DND-41 (cell line): Measurements from ENCODE around the gene LY6G5C.

Source experiments
- ATAC-seq: fragments of 200-7000 bp; cut with Tn5 transposase; 3 replicates; pipeline ENCODE4 v1.9.1; 2021; ENCODE audit warnings: low read depth; ENCODE audit not compliant: insufficient read depth
- DNase-seq: peaks from one replicate; pipeline ENCODE4 v3.0.0-alpha.2; 2020
- H2AFZ ChIP-seq: 2 replicates; pipeline ENCODE4 v1.6.0; 2012; ENCODE audit warnings: low read depth, low read length
- H3K27ac ChIP-seq: 2 replicates; pipeline ENCODE4 v1.5.1; 2012; ENCODE audit warnings: low read length, inconsistent platforms
- H3K27me3 ChIP-seq: fragments of 200-600 bp; sonication (generic); 2 replicates; pipeline ENCODE4 v1.6.0; 2012; ENCODE audit warnings: low read length, mild to moderate bottlenecking, inconsistent platforms; ENCODE audit not compliant: insufficient read depth, poor library complexity
- H3K36me3 ChIP-seq: 2 replicates; pipeline ENCODE4 v1.5.1; 2012; ENCODE audit warnings: low read length, inconsistent platforms; ENCODE audit not compliant: insufficient read depth
- H3K4me1 ChIP-seq: 2 replicates; pipeline ENCODE4 v1.5.1; 2012; ENCODE audit warnings: mild to moderate bottlenecking, low read length; ENCODE audit not compliant: insufficient read depth
- H3K4me2 ChIP-seq: 2 replicates; pipeline ENCODE4 v1.6.0; 2012; ENCODE audit warnings: mild to moderate bottlenecking, moderate library complexity, low read length, inconsistent platforms; ENCODE audit not compliant: insufficient read depth
- H3K4me3 ChIP-seq, 2 experiments: fragments of 200-600 bp in 1 of 2; shearing (Covaris generic) in 1 of 2; 2 replicates each; pipeline ENCODE4 v1.5.1; 2012 to 2016; ENCODE audit warnings: inconsistent platforms in 2 of 2, low read length in 2 of 2, mild to moderate bottlenecking in 2 of 2, low read depth in 1 of 2, moderate library complexity in 1 of 2
- H3K79me2 ChIP-seq: 2 replicates; pipeline ENCODE4 v1.6.0; 2012; ENCODE audit warnings: low read length, inconsistent platforms; ENCODE audit not compliant: insufficient read depth
- H3K9ac ChIP-seq: 2 replicates; pipeline ENCODE4 v1.6.0; 2012; ENCODE audit warnings: low read depth, mild to moderate bottlenecking, inconsistent platforms, low read length, moderate library complexity
- H3K9me3 ChIP-seq: 2 replicates; pipeline ENCODE4 v1.5.1; 2012; ENCODE audit warnings: low read length, moderate library complexity, mild to moderate bottlenecking, inconsistent platforms; ENCODE audit not compliant: insufficient read depth, severe bottlenecking
- H4K20me1 ChIP-seq: 2 replicates; pipeline ENCODE4 v1.6.0; 2012; ENCODE audit warnings: low read length; ENCODE audit not compliant: insufficient read depth
- CTCF ChIP-seq: IDR thresholded peaks from 2 replicates; pipeline ENCODE4 v1.5.1; 2012; ENCODE audit warnings: borderline replicate concordance, low read length, moderate library complexity, mild to moderate bottlenecking; ENCODE audit not compliant: poor library complexity, severe bottlenecking; ENCODE audit errors: extremely low read depth
- EZH2 ChIP-seq: IDR thresholded peaks from 3 replicates; pipeline ENCODE4 v1.6.1; 2012; ENCODE audit warnings: borderline replicate concordance, low read depth, mild to moderate bottlenecking, moderate library complexity, low read length, inconsistent platforms; ENCODE audit not compliant: severe bottlenecking

Gene LY6G5C

GRCh38 chr6:31631209-31631608, 49.7 kb downstream of the LY6G5C start:
- DNase-seq (no peak), ATAC-seq (no peak)
- H3K36me3 ChIP-seq = peaks cover 100% of the 10 kb centered on the region
- H3K4me3 ChIP-seq = no peak overlapping the region
- H3K79me2 ChIP-seq = peaks cover 45% of the 10 kb centered on the region
- H2AFZ ChIP-seq = no peak overlapping the region
- H3K9ac ChIP-seq = no peak overlapping the region
- peaks cover 76% of the 10 kb centered on the region for H4K20me1 ChIP-seq
- 0 out of 2 replicates have a peak, but pooled peaks cover 4% of the 10 kb centered on the region for H3K4me1 ChIP-seq
- H3K27me3 ChIP-seq = no peaks in the 10 kb centered on the region
- H3K27ac ChIP-seq = no peak overlapping the region
- no peak overlapping the region for H3K4me2 ChIP-seq
- H3K9me3 ChIP-seq = no peaks in the 10 kb centered on the region
- TF ChIP-seq EZH2 (no peak), CTCF (no peak)

GRCh38 chr6:31630177-31630934, 50.5 kb downstream of the LY6G5C start:
- H2AFZ ChIP-seq = no peak overlapping the region
- peaks cover 54% of the 10 kb centered on the region for H3K79me2 ChIP-seq
- DNase-seq (no peak), ATAC-seq (no peak)
- H3K27ac ChIP-seq = no peak overlapping the region
- peaks cover 10% of the 10 kb centered on the region; the same call in 1 of the 2 replicates for H3K4me1 ChIP-seq
- no peak overlapping the region for H3K4me3 ChIP-seq
- no peak for TF ChIP-seq EZH2
- H3K27me3 ChIP-seq = no peaks in the 10 kb centered on the region
- peaks cover 100% of the 10 kb centered on the region for H3K36me3 ChIP-seq
- H3K4me2 ChIP-seq = no peak overlapping the region
- no peak overlapping the region for H3K9ac ChIP-seq
- peaks cover 77% of the 10 kb centered on the region for H4K20me1 ChIP-seq
- no peaks in the 10 kb centered on the region for H3K9me3 ChIP-seq

DNA sequence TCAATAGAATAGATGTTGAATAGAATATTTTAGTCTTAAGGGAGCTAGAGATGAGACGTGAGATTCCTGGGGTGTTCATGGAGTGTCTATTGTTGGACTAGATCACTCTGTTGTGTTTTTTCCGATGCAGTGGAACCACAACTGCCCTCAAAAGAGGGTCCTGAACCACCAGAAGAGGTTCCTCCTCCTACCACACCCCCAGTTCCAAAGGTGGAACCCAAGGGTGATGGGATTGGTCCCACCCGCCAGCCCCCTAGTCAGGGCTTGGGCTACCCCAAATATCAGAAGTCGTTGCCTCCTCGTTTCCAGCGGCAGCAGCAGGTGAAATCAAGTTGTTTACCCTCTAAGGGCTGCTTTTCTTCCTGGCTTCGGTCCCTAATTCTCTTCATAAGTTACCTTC, 51.9 kb downstream of the LY6G5C start:
- ATAC-seq (no peak), DNase-seq (no peak)
- Histone ChIP-seq H4K20me1 (peaks cover 74% of the 10 kb centered on the region), H3K36me3 (peaks cover 100% of the 10 kb centered on the region), H3K79me2 (peaks cover 67% of the 10 kb centered on the region), H3K9ac (no peak overlapping the region), H3K4me3 (no peak overlapping the region), H3K27ac (no peak overlapping the region), H3K9me3 (no peaks in the 10 kb centered on the region), H3K27me3 (no peaks in the 10 kb centered on the region), H3K4me2 (no peak overlapping the region), H2AFZ (no peak overlapping the region), H3K4me1 (peaks cover 14% of the 10 kb centered on the region; the same call in 1 of the 2 replicates)
- TF ChIP-seq EZH2 (no peak), CTCF (no peak)

DNA sequence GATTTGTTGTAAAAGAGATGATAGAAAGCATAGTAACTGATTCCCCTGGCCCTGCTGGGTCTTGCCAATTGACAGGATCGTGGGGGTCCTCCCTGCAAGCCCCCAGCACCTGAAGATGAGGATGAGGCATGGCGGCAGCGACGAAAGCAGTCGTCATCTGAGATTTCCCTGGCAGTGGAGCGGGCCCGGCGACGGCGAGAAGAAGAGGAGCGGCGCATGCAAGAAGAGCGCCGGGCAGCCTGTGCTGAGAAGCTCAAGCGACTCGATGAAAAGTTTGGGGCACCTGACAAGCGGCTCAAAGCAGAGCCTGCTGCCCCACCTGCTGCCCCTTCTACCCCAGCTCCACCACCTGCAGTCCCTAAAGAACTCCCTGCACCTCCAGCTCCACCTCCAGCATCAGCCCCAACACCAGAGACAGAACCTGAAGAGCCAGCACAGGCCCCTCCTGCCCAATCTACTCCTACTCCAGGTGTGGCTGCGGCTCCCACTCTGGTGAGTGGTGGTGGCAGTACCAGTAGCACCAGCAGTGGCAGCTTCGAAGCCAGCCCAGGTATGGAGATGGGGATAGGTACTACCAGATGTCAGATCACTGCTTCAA, 53.1 kb downstream of the LY6G5C start:
- H3K9ac ChIP-seq = 0 out of 2 replicates have a peak overlapping the region, but pooled peaks have one; percentile 11
- no peaks in the 10 kb centered on the region for H3K9me3 ChIP-seq
- DNase-seq = no peak
- H3K4me3 ChIP-seq = no peak overlapping the region
- H3K4me2 ChIP-seq = no peak overlapping the region
- no peak for ATAC-seq
- no peak overlapping the region for H2AFZ ChIP-seq
- H3K79me2 ChIP-seq = peaks cover 80% of the 10 kb centered on the region
- no peak overlapping the region for H3K27ac ChIP-seq
- peaks cover 73% of the 10 kb centered on the region for H4K20me1 ChIP-seq
- H3K27me3 ChIP-seq = no peaks in the 10 kb centered on the region
- H3K4me1 ChIP-seq = peaks cover 24% of the 10 kb centered on the region
- no peak for TF ChIP-seq EZH2
- no peak for TF ChIP-seq CTCF
- peaks cover 100% of the 10 kb centered on the region for H3K36me3 ChIP-seq
